Measurements from ENCODE around the gene MAFF. TPM values are rescaled to one million over a fixed set of nuclear protein-coding genes. Genes with fewer than 3 reads are reported as not detected.
"Not testable (repeated sequence)": the region's sequence is repeated elsewhere in the genome, so short reads cannot be mapped to it uniquely, and the experiment has no call there.

Gene MAFF
- total RNA-seq, 1 experiment from 2014 or later = 5.8 TPM

DNA sequence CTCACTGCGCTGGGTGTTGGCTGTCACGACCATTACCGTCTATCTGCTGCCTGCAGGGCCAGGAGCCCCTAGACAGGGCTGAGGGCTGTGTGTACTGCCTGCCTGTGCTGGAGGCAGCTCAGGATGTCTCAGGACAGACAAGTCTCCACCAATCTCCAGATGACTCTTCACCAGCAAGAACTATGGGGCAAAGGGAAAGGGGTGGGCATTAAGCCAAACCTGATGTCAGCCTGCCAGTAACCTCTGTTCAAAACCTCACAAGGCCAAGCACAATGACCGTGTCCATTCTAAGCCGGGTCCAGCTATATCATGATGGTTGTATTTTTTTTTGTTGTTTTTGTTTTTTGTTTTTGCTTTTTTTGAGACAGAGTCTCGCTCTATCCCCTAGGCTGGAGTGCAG is 31.6 kb downstream of the MAFF start:
- no peak overlapping the region for H2AFZ ChIP-seq (ENCODE audit: low read length)
- H2BK120ac ChIP-seq (ENCODE audit: low read depth, low read length, poor library complexity, severe bottlenecking) = no peak overlapping the region
- no peak overlapping the region for H3K4me3 Mint-ChIP-seq
- no peak overlapping the region for H3K9ac ChIP-seq (ENCODE audit: extremely low read depth, insufficient read length, low read length)
- H3K23ac ChIP-seq (ENCODE audit: insufficient read length, low read depth, low read length) = no peak overlapping the region
- no peaks in the 10 kb centered on the region; the same call in 1 of the 2 replicates for H3K27me3 Mint-ChIP-seq (ENCODE audit: low read depth)
- no CpG with 5 or more reads among the region's 6 CpGs for WGBS (ENCODE audit: extremely low coverage, insufficient read length, low lambda C conversion rate)
- no peak overlapping the region for H2BK12ac ChIP-seq (ENCODE audit: insufficient read length, low read depth, low read length)
- no peak overlapping the region for H4K5ac ChIP-seq (ENCODE audit: insufficient read length, low read depth, low read length)
- no peaks in the 10 kb centered on the region; a peak in 1 of 5 replicates for H3K9me3 Mint-ChIP-seq
- H3K27me3 ChIP-seq (ENCODE audit: insufficient read depth, low read length) = no peaks in the 10 kb centered on the region
- H4K91ac ChIP-seq (ENCODE audit: insufficient read length, low read depth, low read length) = no peak overlapping the region
- no peak overlapping the region for H3K14ac ChIP-seq (ENCODE audit: insufficient read depth, low read length)
- H3K56ac ChIP-seq (ENCODE audit: insufficient read length, low read depth, low read length) = no peak overlapping the region
- peaks cover 0 to 3% of the 10 kb centered on the region in 2 experiments; a peak in 1 of 4 replicates for H3K4me1 Mint-ChIP-seq
- no peaks in the 10 kb centered on the region for H3K4me1 ChIP-seq (ENCODE audit: insufficient read depth, low read length)
- no peak overlapping the region for H3K27ac ChIP-seq (ENCODE audit: insufficient read length, low read depth, low read length)
- no peak overlapping the region for H3K4ac ChIP-seq (ENCODE audit: low read depth, low read length)
- H3K79me2 ChIP-seq (ENCODE audit: insufficient read depth, low read length) = no peaks in the 10 kb centered on the region
- no peak overlapping the region for H3K27ac Mint-ChIP-seq
- no peak overlapping the region for H2AK5ac ChIP-seq (ENCODE audit: insufficient read length, low read length)
- no peak overlapping the region for H2BK5ac ChIP-seq (ENCODE audit: insufficient read length, low read length)
- H4K8ac ChIP-seq (replicated peaks; ENCODE audit: insufficient read length, low read depth, low read length) = no peak overlapping the region
- H2BK20ac ChIP-seq (ENCODE audit: low read depth, low read length, poor library complexity, severe bottlenecking) = no peak overlapping the region
- DNase-seq = no peak
- H3T11ph ChIP-seq (ENCODE audit: low read length) = no peak overlapping the region
- H3K9me3 ChIP-seq (ENCODE audit: control insufficient read depth, low read depth, low read length) = no peaks in the 10 kb centered on the region
- H2BK15ac ChIP-seq (ENCODE audit: low read depth, low read length) = no peak overlapping the region
- H3K4me2 ChIP-seq (ENCODE audit: insufficient read depth, insufficient read length, low read length) = no peak overlapping the region
- TF ChIP-seq, protein P1, sequence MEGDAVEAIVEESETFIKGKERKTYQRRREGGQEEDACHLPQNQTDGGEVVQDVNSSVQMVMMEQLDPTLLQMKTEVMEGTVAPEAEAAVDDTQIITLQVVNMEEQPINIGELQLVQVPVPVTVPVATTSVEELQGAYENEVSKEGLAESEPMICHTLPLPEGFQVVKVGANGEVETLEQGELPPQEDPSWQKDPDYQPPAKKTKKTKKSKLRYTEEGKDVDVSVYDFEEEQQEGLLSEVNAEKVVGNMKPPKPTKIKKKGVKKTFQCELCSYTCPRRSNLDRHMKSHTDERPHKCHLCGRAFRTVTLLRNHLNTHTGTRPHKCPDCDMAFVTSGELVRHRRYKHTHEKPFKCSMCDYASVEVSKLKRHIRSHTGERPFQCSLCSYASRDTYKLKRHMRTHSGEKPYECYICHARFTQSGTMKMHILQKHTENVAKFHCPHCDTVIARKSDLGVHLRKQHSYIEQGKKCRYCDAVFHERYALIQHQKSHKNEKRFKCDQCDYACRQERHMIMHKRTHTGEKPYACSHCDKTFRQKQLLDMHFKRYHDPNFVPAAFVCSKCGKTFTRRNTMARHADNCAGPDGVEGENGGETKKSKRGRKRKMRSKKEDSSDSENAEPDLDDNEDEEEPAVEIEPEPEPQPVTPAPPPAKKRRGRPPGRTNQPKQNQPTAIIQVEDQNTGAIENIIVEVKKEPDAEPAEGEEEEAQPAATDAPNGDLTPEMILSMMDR (conservative IDR thresholded peaks at IDR 0.05) = no peak
- no peaks in the 10 kb centered on the region for H4K20me1 ChIP-seq (ENCODE audit: control insufficient read depth, insufficient read depth, insufficient read length)
- no peak overlapping the region for H3K18ac ChIP-seq (ENCODE audit: insufficient read length, low read depth, low read length)
- H3K36me3 Mint-ChIP-seq (ENCODE audit: insufficient read depth in 1 of 3, low read depth in 3 of 3) = peaks cover 11 to 77% (median 68%) of the 10 kb centered on the region in 3 experiments; a peak in 6 of 7 replicates
- H3K79me1 ChIP-seq (ENCODE audit: insufficient read depth, low read depth, low read length, poor library complexity, severe bottlenecking) = no peaks in the 10 kb centered on the region
- no peaks in the 10 kb centered on the region for H3K23me2 ChIP-seq (ENCODE audit: insufficient read length, low read depth, low read length, poor library complexity, severe bottlenecking)

DNA sequence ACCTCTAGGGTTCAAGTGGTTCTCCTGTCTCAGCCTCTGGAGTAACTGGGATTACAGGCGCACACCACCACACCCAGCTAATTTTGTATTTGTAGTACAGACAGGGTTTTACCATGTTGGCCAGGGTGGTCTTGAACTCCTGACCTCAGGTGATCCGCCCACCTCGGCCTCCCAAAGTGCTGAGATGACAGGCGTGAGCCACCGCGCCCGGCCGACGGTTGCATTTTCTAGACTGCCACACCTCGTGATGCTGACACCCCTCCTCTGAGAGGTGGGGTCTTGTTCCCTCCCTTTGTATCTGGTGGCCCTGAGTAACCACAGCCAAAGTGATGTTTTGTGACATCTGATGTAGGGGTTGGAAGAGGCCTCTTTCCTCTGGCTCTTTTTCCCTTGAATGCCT is 32.1 kb downstream of the MAFF start:
- H4K20me1 ChIP-seq (ENCODE audit: control insufficient read depth, insufficient read depth, insufficient read length); H2BK20ac ChIP-seq (ENCODE audit: low read depth, low read length, poor library complexity, severe bottlenecking); H3K14ac ChIP-seq (ENCODE audit: insufficient read depth, low read length); H3K4me2 ChIP-seq (ENCODE audit: insufficient read depth, insufficient read length, low read length); H3K27me3 Mint-ChIP-seq (ENCODE audit: low read depth); H3K4me1 ChIP-seq (ENCODE audit: insufficient read depth, low read length); DNase-seq; H3K4ac ChIP-seq (ENCODE audit: low read depth, low read length); H2AK5ac ChIP-seq (ENCODE audit: insufficient read length, low read length); H3K9me3 ChIP-seq (ENCODE audit: control insufficient read depth, low read depth, low read length); H3K56ac ChIP-seq (ENCODE audit: insufficient read length, low read depth, low read length); H3K27ac Mint-ChIP-seq; H3K9me3 Mint-ChIP-seq; H3K79me1 ChIP-seq (ENCODE audit: insufficient read depth, low read depth, low read length, poor library complexity, severe bottlenecking); H3K9ac ChIP-seq (ENCODE audit: extremely low read depth, insufficient read length, low read length); H3K23ac ChIP-seq (ENCODE audit: insufficient read length, low read depth, low read length); H3K27me3 ChIP-seq (ENCODE audit: insufficient read depth, low read length); H4K8ac ChIP-seq (replicated peaks; ENCODE audit: insufficient read length, low read depth, low read length); H3K18ac ChIP-seq (ENCODE audit: insufficient read length, low read depth, low read length); H3K4me1 Mint-ChIP-seq; H2BK12ac ChIP-seq (ENCODE audit: insufficient read length, low read depth, low read length); H3K79me2 ChIP-seq (ENCODE audit: insufficient read depth, low read length); H4K91ac ChIP-seq (ENCODE audit: insufficient read length, low read depth, low read length); H2BK15ac ChIP-seq (ENCODE audit: low read depth, low read length); H2AFZ ChIP-seq (ENCODE audit: low read length); H3K4me3 Mint-ChIP-seq; H4K5ac ChIP-seq (ENCODE audit: insufficient read length, low read depth, low read length); H2BK5ac ChIP-seq (ENCODE audit: insufficient read length, low read length); H3K23me2 ChIP-seq (ENCODE audit: insufficient read length, low read depth, low read length, poor library complexity, severe bottlenecking); H2BK120ac ChIP-seq (ENCODE audit: low read depth, low read length, poor library complexity, severe bottlenecking); H3K27ac ChIP-seq (ENCODE audit: insufficient read length, low read depth, low read length); H3T11ph ChIP-seq (ENCODE audit: low read length): not testable (repeated sequence)
- peaks cover 11 to 73% (median 64%) of the 10 kb centered on the region in 3 experiments; a peak in 6 of 7 replicates for H3K36me3 Mint-ChIP-seq (ENCODE audit: insufficient read depth in 1 of 3, low read depth in 3 of 3)
- no CpG with 5 or more reads among the region's 10 CpGs for WGBS (ENCODE audit: extremely low coverage, insufficient read length, low lambda C conversion rate)
